NCI-H2081 treated with DMSO at 0.1 percent for 48 hours (cell line): Measurements from ENCODE around the gene CLTCL1.
"Not testable (repeated sequence)": the region's sequence is repeated elsewhere in the genome, so short reads cannot be mapped to it uniquely, and the experiment has no call there.

ENCODE experiments used
- DNase-seq: peaks from one replicate; lab custom pipeline; 2025; lab: John Stamatoyannopoulos, UW

The CLTCL1 gene

DNA sequence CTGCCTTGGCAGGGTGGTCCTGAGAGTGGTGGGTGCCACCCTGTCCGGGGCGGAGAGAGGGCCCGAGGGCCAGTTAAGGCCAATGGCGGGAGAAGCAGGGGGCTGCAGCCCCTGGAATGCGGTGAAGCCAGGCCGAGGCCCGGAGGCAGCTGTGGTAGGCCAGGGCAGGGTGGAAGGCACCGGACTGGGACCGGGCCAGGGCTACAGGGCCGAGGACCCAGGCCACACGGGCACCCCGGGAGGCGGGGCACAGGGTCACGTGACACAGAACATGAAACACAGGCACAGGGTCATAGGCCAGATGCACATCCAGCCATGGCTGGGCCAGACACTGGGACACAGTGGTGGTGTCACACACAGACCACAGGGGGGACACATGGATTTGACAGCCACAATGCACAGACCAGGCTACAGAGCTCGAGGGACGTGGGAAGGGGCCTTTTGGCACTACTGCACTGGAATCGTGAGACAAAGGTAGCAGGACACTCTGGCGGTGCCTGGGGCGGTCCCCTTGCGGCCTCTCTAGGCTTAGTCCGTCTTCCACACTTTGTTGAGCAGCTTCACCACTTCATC lies 115.8 kb downstream of the CLTCL1 start:
- no peak for DNase-seq

- no peak for DNase-seq
Observed at GRCh38 chr22:19175026-19175601, 116.4 kb downstream of the CLTCL1 start.

- DNase-seq: no peak
Observed at GRCh38 chr22:19174106-19175025, 117.2 kb downstream of the CLTCL1 start.

DNA sequence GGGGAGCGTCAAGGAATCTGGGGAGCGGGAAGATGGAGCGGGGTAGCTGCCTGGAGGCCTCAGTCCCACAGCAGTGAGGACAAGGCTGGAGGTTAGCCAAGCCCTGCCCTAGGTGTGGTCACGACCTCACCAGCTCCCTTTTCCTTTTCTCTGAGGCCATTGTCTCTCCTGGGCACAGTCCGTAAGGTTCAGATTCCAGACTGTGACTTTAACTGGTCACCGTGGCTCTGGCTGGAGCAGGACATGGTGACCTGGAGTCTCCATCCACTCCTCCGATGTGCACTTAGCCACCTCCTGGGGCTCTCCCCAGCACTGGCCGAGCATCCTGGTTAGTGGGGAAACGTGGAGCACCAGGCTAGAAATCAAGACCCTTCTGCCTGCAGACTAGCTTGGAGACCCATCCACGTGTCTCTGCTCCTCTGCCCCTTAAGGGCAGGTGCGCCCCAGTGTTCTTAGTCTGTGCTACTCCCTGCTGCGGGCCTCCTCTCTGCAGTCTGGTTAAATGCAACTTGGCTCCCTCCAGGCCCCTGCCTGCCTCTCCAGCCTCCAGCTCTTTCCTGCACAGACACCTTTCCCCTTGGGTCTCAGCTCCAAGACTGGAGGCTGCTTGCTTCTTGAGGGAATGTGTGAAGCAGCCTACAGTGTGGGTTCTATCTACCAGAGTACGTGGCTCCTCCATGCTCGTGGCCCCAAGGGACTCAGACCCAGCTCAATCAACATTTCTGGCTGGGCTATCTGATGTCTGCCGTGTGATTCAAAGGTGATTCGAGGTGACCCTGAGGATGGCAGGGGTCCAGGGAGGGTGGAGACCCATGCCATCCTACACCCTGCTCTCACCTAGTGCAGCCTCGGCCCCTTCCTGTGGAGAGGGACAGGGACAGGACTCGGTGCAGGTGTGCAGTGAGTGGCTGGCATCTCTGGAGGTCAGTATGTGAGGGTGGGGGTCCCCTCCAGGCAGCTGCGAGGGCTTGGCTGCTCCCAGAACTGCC lies 118.2 kb downstream of the CLTCL1 start:
- no peak for DNase-seq

GRCh38 chr22:19172213-19173046 lies 119.1 kb downstream of the CLTCL1 start:
- no peak for DNase-seq

GRCh38 chr22:19169947-19170318 lies 121.6 kb downstream of the CLTCL1 start:
- no peak for DNase-seq

DNA sequence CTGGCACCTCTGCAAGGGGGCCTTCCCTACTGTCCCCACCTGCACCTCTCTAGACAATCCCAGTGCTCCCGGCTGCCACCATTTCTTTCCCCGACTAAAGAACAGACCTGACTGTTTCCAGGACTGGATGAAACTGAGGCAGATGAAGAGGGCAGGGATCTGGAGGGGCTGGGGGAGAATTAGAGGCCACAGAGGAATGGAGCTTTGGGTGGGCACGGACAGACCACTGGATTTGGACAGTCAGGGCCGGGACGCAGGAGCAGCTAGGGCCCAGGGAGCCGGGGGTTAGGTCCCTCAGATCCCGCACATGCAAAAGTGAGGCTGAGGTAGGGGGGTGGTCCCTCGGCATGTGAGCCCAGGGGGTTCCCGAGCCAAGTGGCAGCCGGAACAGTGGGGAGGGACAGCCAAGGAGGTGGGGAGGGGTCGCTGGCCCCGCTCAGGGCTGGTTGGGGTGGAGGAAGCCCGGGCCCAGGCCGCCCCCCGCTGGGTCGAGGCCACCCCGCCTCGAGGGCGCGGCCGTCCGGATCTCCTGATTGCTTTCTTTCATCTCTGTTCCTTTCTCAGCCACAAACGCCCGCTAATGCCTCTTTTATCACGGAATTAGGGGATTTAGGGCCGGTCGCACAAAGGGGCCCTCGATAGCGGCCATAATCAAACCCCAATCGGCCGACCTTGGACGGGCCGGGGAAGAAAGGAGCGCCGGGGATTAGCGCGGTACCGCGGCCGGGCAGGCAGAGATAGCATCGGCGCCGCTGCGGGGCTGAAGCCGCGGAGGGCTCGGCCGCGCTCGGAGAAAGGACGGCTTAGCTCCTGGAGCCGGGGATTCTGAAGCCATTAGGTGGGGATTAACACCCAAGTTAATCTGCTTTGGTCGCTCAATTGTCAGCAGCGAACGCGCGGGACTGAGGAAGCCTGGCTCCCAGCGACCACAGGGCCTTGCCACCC lies 122.2 kb downstream of the CLTCL1 start:
- DNase-seq: no peak

DNA sequence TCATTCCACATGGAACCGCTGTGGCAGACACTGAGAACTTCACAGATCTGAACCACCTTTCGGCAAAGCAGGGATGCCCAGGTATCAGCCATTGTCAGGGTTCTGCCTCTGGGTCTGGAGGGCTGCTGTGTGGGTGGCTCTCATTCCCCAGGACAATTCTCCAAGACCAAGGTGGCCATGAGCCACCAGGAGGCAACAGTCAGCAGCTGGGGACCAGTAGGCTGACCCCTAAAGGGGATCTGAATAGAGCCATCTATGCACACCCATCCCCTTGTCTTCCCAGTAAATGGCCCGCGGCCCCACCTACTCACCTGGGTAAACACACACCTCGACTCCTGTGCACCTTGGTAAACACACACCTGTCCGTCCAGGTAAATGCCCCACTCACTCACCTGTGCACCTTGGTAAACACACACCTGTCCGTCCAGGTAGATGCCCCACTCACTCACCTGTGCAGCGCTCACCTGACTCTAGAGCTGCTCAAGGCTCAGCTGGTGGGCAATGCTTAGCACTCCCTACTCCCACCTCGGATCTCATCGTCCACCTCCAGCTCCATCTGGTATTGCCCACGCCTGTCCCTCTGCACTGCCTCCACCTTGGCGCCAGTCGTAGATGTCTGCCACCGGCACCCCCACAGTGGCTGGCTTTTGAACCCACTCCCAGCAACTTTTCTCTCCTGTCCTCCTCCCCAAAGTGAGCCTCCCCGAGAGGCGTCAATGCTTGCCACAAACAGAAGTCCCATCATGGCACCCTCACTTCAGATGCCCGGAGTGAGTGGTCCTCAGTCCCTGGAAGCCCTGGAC lies 123.2 kb downstream of the CLTCL1 start:
- no peak for DNase-seq

DNA sequence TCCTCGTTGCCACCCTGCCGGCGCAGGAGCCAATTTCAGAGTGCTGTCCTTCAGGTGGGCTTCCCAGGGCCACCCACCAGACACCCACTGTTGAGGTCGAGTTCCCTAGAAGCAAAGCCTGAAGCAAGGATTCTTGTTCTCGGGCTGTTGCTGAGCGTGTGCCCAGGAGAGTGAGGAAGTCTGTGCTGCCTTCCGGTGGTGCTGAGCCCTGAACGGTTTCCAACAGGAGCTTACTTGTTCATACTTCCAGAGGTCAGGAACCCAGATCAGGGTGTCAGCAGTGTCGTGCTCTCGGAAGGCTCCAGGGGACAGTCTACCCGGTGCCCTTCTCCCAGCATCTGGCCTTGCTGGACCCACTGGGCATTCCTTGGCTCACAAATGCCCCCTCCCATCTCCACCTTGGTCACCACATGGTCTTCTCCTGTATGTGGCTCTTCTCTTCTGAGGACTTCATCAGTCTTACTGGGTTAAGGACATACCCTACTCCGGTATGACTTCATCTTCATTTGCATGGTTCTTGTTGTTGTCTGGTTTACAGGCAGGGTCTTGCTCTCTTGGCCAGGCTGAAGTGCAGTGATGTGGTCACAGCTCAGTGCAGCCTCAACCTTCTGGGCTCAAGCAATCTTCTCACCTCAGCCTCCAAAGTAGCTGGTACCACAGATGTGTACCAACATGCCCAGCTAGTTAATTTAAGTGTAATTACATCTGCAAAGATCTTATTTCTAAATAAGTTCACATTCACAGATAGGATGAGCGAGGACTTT lies 124.2 kb downstream of the CLTCL1 start:
- no peak for DNase-seq

DNA sequence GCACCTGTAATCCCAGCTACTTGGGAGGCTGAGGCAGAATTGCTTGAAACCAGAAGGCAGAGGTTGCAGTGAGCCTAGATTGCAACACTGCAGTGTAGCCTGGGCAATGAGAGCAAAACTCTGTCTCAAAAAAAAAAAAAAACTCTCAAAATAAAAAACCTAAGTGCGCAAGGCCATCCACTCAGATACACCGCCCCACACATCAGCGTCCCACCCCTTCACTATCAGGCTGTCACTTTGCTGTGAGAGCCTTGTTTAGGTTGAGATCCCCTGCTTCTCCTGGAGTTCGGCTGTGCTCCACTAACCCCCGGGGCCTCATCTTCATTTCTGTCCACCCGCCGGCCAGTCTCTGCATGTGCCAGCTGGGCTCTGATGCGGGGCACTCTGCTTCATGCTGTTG lies 125.1 kb downstream of the CLTCL1 start:
- DNase-seq: no peak

DNA sequence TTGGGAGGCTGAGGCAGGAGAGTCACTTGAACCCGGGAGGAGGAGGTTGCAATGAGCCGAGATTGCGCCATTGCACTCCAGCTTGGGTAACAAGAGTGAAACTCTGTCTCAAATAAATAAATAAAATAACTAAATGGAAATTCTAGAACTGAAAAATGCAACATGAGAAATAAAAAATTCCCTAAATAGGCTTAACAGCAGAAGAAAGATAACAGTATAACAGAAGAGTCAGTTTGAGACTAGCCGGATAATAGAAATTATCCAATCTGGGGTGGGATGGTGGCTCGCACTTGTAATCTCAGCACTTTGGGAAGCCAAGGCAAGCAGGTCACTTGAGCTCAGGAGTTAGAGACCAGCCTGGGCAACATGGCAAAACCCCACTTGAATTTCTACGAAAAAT lies 127.1 kb downstream of the CLTCL1 start:
- DNase-seq: no peak

- DNase-seq: not testable (repeated sequence)
Observed at GRCh38 chr22:19158649-19159048, 132.9 kb downstream of the CLTCL1 start.

DNA sequence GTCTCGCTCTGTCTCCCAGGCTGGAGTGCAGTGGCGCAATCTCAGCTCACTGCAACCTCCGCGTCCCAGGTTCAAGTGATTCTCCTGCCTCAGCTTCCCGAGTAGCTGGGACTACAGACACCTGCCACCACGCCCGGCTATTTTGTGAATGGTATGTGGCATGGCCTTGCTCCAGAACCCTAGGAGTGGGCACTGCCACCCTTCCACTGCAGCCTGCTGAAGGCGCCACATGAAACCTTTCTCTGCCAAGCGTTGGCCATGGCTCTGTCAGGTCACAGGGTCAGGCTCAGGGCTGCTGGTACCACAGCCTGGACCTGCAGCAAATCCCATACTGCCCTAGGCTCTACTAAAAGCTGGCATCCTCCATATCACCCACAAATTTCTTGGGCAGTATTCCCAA lies 135.4 kb downstream of the CLTCL1 start:
- DNase-seq: not testable (repeated sequence)

DNA sequence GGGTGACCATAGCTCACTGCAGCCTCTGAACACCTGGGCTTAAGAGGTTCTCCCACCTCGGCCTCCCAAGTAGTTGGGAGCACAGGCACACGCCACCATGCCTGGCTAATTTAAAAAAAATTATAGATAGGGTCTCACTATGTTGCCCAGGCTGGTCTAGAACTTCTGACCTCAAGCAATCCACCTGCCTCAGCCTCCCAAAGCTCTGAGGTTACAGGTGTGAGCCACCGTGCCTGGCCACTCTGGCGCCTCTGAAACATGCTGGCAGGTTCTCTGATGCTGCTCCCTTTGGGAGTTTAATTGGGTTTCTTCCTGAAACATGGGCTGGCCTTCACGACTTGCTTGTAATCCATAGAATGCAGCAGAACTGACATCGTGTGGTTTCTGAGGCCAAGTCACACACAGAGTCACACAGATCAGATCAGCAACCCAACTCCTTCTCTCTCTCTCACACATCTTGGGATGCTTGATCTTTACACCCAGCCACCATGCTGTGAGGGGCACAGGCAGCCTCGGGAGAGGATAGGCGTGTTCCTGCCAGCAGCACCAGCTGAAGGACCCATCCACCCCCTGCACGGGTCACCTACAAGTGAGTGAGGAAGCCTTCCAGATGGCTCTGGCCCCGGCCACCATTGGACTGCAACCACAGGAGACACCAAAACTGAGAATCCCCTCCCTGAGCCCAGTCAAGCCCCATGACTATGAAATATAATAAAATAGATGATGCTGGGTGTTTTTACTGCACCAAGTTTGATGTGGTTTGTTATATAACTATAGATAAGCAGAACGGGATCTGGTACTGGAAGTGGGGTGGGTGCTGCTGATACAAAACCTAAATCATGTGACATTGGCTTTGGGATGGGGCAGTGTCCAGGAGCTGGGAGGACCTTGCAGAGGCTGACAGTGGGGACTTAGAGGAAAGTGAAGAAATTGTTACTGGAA lies 138.3 kb downstream of the CLTCL1 start:
- DNase-seq: no peak

GRCh38 chr22:19151329-19152191 lies 140.0 kb downstream of the CLTCL1 start:
- no peak for DNase-seq
